NCI-H82 treated with DMSO at 0.1 percent for 48 hours (cell line): ENCODE data around the gene SRMS.

Experiments used
- DNase-seq: peaks from one replicate; lab custom pipeline; 2025; ENCODE audit not compliant: unreplicated experiment; lab: John Stamatoyannopoulos, UW

The SRMS gene

DNA sequence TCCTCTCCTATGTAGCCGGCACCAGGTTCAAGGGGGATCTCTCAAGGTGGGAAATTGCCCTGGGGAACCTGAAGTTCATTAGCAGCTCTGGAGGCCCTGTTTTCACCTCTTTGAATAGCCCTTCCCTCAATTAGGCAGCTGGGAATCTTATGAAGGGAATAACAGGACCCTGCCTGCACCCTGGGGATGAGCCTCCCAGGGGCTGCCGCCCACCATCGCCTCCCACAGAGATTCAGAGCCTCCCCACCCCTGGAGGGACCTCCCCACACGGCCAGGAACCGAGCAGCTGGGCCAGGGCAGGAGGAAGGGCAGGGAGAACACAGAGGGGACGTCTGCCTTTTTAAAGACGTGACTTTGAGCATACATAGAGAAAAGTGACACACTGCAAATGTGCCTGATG, 44.0 kb downstream of the SRMS start:
- DNase-seq: no peak

- DNase-seq: no peak
These were observed 44.8 kb downstream of the SRMS start for GRCh38 chr20:63502671-63503172.

DNA sequence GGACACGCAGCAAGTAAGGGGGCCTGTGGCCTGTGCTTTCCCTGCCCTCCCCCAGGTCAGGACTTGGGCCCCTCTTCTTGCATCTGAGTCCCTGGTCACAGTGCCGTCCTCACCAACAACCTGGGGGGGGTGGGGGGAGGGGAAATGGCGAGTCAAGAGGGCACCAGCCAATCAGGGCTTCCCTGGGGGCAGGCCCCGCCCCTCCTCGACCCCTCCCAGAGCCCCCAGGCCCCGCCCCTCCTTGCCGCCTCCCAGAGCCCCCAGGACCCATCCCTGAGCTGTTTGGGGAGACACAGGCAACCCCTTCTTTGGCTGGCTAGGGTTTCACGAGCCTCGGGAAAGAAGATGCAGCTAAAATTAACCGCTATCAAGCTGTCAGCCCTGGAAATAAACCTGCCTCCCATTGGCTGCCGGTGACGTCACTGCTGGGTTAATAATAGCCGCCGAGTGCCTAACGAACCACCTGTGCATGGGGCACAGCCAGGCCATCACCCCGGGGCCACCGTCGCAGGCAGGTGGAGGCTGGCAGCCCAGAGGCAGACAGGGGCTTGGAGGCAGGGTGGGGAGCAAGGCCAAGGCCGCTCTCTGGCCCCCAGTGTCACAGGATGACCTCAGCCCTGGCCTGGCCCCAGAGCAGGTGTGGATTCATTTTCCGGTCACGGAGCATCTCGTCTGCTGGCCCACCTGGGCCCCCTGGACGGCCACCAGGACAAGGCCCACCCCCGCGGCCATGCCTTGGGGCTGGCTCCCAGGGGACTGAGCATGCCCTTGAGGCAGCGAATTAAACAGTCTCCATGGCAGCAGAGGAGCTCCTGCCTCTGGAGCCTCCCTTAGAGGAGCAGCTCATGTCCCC, 45.5 kb downstream of the SRMS start:
- peak; percentile 26 for DNase-seq

DNA sequence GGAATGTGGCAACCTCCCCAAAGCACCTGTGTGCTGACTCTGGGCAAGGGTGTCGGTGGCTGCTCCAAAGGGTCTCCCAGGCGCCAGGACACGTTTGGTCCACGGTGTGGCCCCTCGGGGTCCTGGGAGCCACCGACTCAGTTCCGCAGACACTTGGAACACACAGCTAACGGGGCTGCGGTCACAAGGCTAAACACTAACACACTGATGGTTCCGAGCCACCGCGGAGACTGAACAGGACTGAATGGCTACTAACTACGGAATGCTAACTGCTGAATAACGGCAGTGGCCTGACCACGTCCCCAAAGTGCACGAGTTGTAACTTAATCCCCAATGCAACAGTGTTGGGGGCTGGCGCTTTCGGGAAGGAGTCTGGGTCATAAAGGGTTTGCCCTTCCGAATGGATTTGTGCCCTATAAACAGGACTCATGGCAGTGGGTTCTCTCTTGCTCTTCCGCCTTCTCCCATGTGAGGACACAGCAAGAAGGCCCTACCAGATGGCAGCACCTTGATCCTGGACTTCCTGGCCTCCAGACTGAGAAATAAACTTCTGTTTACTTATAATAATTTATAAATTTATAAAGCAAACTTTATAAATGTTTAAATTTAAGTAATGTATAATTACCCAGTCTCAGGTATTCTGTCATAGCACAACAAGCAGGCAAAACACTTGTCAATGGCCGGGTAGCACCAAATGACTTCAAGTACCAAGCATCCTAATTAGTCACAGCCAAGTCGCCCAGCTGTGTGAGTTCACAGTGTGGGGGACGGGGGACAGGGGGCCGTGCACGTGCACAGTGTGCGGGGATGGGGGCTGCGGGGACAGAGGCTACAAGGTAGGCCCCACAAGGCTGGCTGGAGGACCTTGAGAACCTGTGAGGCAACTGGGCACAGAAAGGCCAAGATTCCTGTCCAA, 46.4 kb downstream of the SRMS start:
- no peak for DNase-seq

GRCh38 chr20:63500151-63500901, 47.2 kb downstream of the SRMS start:
- no peak for DNase-seq

GRCh38 chr20:63499338-63499969, 48.1 kb downstream of the SRMS start:
- DNase-seq: no peak

DNA sequence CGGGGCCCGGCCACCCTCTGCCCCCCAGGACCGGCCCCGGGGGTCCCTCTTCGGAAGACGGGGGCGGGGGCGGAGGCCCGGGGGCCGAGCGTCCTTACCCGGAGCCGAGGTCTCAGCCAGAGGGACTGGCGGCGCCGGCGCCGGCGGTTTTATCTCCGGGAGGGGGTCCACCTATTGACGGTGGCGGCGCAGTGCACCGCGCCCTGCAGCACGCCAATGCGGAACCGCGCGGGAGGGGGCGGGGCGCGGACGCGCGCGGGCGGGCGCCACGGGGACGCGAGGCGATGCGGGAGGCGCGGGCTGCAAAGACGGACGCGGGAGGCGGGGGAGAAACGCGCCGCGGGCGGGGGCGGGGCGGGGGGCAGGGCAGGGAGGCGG, 48.6 kb downstream of the SRMS start, which contains the start of gene EEF1A2:
TSS of gene EEF1A2 (minus strand) at position 124 of the 378 bp plus-strand sequence. CDS start 1,320 bp downstream, outside the sequence.
- DNase-seq: no peak

DNA sequence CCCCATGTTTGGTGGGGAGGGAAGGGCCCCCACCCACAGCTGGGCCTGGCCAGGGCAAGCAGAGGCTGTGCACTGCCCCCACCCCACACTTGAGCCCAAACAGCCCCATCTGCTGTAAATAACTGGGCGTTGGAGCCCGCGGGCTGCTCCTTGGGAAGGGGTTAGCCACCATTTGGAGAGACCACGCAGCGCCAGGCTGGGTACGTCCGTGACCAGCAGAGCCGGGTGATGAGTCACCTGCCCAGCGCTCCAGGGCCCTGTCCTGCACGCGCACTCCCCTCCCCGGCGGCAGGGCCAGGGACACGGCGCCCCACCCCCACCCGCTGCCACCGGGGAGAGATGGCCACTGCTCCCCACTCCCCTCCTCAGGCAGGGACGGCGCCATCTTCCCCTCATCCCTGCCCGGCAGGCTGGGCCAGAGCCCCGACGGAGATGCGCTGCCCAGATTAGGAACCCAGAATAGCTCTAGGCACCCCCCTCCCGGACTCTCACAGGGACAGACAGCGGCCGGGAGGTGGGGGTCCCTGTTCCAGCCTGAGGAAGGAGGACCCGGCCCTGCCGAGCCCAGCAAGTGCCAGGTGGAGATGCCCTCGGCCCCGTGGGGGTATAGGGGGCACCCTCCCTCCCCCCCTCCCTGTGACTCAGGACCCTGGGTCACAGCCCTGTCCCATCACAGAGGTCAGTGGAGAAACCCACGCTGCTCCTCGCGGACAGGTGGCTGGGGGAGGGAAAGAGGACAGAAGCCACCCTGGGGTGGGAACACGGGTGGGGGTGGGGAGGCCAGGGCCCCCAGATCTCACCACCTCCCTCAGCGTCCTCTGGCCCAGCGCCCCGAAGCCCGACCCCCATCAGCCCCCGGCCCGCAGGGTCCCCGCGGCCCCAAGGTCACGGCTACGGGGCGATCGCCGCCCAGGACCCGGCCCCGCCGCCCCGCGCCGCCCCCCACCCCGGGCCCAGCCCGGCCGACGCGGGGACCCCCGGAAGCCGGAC, 49.3 kb downstream of the SRMS start:
- no peak for DNase-seq

GRCh38 chr20:63497138-63497945, 50.2 kb downstream of the SRMS start:
- DNase-seq: no peak

DNA sequence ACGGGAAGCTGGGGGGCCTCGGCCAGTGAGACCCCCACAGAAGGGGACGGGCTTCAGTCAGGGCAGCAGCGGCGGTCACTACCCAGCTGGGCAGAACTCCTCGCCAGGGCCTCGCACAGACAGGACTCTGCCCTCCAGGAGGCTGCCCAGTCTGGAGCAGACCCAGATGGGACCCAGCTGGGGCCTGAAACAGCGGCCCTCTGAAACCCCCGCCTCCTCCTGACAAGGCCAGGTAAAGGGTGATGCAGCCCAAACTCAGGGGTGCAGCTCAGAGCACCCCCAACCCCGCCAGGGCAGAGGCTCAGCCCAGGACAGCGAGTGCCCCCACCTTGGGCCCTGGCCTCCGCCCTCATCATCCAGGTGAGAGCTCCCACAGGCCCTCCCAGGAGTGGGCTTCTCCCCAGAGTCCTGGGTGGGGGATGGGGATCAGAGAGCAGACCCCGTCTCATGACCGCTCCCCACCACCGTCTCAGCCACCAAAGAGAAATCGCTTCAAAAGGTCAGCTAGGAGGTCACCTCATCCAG, 50.9 kb downstream of the SRMS start:
- no peak for DNase-seq

- no peak for DNase-seq
These were observed 51.6 kb downstream of the SRMS start for GRCh38 chr20:63495741-63496595.

DNA sequence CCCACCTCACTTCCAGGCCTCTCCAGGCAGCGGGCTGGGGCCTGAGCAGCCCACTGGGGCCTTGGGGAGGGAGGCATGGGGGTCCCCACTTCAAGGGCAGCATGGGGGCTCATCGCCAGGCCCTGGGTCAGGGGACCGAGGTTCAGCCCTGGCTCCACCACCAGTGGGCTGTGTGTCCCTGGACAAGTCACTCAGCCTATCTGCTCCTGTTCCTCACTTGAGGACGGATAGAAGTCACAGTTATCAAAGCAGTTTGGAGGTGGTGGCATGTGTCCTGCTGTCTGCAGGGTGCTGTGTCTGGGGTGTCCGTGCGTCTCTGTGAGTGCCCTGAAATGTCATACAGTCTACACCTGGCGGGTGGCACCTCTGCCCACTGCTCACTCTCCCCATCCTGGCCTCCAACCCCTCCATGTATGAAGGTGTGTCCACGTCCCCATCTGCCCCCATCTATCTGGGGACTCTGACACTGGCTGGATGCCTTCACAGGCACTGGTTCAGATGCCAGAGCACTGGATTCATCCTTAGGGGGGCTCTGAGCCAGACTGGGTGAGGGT, 52.3 kb downstream of the SRMS start:
- no peak for DNase-seq

- DNase-seq: no peak
These were observed 53.0 kb downstream of the SRMS start for GRCh38 chr20:63494420-63495166.

DNA sequence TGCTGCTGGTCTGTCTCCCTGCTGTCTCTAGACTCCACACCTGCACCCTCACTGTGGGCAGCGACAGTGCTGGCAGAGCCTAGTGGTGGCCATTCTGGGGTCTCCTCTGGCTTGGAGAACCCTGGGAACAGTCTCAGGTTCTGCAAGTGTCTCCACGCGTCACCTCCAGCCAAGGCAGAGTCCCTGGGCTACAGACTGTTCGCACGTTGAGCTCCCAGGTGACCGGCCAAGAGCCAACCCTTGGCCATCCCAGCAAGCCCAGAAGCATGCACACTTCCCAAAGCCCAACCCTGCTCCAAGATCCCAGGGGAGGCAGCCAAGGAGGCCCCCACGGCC, 53.5 kb downstream of the SRMS start:
- DNase-seq: no peak

DNA sequence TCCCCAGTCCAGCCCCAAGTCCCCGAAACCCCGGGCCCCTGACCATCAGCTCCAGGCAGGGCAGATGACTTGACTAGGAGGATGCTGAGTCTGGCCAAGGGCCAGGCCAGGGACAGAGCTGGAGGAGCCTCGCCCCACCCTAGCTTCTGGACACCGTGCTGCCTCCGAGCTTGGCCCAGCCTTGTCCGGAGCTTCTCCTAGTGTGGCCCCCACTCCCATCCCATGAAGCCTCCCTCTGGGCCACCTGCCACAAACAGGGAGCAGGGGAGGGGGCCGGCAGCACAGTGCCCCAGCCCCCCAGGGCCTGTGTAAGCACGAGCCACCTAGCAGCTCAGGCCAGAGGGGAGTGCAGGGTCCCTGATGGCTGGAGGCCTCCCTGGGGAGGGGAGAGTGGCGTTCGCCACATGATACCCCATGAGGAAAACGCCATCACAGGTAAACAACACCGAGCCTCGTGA, 54.0 kb downstream of the SRMS start:
- DNase-seq: no peak

- DNase-seq: no peak
These were observed 54.6 kb downstream of the SRMS start for GRCh38 chr20:63492982-63493381.
